Anterior cingulate cortex (tissue), 58 donors: ENCODE data around the gene DNASE1L3.
A peak's percentile ranks its signal among the peaks of the same experiment; 100 is the strongest.

Experiments
- DNase-seq, 58 donors: peaks; one replicate each; lab custom pipeline; 2025; lab: John Stamatoyannopoulos, UW

Gene DNASE1L3

DNA sequence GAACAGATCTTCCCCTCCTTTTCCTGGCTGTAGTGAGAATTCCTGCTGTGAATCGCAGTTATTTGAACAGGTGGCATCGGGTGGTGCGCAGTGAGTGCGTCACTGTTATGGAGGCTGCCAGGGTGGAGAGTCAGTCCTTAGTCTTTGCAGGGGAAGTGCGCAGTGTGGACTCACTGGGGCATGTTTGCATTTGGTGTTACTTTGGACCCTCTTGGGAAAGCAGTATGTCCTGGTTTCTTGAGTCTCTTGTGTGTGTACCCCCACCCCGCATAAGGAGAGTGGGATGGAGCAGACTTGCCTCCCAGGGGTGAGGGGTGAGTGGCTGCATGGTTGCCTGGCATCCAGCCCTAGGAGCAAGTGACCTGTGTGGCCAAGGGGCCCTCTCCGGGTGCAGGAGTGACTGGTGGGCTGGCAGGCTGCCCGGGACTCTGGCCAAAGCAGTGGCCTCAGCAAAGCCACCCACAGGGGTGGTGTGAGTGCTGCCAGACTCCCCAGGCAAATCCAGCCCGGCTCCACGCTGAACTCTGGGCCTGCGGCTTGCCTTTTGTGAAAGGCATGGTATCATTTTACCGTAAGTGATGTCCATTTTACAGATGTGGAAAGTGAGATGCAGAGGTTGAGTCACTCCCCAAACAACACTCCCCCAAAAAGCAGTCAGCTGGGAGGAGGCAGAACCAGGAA, 46.4 kb downstream of the DNASE1L3 start:
- peak in 12 of 58 donors; percentile 5 to 80 (median 17) for DNase-seq

- no peak for DNase-seq
These were observed 47.5 kb downstream of the DNASE1L3 start for GRCh38 chr3:58163234-58163633.

- peak in 1 of 58 donors; percentile 38 for DNase-seq
These were observed 49.1 kb downstream of the DNASE1L3 start for GRCh38 chr3:58161435-58162398.

DNA sequence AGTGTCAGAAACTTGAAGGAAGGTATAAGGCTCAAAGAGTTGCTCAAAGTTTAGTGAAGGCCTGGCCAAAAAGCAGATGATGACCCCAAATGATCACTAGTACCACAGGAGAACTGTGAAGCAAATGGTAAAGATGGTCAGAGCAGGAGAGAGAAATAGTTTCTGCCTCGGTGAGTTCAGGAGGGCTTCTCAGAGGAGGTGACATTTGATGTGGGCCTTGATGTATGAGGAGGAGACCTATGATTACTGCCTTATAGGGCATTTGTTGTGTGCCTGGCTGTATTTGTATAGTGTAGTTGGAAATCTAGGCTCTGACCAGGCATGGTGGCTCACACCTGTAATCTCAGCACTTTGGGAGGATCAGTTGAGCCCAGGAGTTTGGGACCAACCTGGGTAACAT, 50.4 kb downstream of the DNASE1L3 start:
- DNase-seq: no peak

GRCh38 chr3:58158442-58159153, 52.2 kb downstream of the DNASE1L3 start:
- no peak for DNase-seq

DNA sequence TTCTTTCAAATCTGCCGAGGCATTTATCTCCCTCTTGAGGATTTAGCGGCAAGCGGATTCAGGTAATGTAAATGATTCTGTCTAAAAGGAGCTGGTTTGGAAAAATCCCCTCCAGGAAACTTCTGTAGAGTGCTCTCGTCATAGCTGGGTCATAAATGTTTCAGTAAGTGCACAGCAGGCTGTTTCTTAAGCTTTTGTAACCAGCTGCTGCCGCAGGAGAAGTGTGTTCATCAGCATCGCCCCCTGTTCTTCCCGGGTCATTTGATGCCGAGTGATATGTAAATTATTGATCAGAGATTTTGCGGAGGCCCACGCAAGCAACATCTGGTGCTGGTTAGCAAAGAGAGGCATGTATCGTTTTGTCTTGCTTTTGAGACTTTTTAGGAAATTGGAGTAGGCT, 53.1 kb downstream of the DNASE1L3 start:
- no peak for DNase-seq

GRCh38 chr3:58155838-58156237, 54.9 kb downstream of the DNASE1L3 start:
- DNase-seq: no peak

DNA sequence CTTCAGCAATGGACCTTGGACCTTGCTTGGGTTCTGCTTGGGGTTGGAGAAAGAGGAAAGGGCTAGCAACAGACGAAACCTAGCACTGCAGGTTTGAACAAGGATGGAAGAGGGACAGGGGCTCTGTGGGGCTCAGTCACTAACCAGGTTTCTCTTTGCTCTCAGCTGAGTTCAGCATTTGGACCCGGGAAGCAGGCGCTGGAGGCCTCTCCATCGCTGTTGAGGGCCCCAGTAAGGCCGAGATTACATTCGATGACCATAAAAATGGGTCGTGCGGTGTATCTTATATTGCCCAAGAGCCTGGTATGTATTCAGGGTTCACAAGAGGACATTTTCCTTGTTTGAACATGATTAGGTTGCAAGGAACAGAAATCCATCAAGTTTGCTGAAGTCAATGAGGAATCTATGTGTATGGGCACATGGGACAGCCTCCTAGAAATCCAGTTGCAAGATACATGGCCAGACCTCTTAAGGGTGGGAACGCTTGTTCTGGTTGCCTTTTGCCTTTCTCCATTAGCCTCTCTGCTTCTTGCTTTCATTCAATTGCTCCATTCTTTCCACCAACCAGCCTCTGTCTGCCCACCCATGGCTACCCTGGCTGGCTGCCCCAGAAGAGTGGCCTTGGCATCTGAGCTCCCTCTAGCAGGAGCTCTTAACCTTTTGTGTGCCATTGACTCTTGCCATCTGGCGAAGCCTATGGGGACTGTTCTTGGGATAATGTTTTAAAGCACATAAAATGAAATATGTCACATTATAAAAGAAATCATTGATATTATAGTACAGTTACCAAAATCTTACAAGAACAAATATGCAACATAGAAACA, 55.9 kb downstream of the DNASE1L3 start:
- DNase-seq: peak in 14 of 58 donors; percentile 3 to 35 (median 12)

- no peak for DNase-seq
These were observed 57.4 kb downstream of the DNASE1L3 start for GRCh38 chr3:58153371-58153770.

- no peak for DNase-seq
These were observed 58.4 kb downstream of the DNASE1L3 start for GRCh38 chr3:58152225-58153015.

- peak in 53 of 58 donors; percentile 7 to 82 (median 54) for DNase-seq
These were observed 59.1 kb downstream of the DNASE1L3 start for GRCh38 chr3:58151637-58152036.

DNA sequence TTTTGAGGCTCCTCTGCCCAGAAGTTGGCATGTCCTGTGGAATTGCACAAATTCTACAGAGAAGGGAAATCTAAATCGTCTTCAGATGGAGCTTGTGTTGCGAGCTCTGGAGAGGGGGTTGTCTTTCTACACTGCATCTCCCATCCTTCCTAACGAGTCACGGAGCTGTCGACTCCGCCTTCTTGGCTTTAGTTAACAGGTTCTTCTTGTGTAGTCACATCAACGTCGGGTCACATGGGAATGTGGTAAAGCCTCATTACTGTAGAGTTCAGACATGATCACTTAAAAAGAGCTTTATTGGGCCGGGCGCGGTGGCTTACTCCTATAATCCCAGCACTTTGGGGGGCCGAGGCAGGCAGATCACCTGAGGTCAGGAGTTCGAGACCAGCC, 60.0 kb downstream of the DNASE1L3 start:
- DNase-seq: no peak

- DNase-seq: no peak
These were observed 60.5 kb downstream of the DNASE1L3 start for GRCh38 chr3:58150130-58150809.

DNA sequence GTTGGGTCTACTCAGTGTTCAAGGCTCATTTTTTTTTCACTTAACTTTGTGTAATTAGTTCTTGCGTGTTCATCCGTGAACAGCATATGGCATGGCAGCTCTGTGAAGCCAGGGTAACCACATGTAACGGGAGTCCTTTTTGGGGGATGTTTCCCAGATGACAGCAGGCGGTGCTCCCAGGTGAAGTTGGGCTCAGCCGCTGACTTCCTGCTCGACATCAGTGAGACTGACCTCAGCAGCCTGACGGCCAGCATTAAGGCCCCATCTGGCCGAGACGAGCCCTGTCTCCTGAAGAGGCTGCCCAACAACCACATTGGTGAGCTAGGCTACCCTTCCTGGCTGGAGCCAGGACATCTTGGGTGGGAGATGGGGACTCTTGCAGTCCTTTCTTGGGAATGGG, 62.7 kb downstream of the DNASE1L3 start:
- DNase-seq: no peak

- DNase-seq: no peak
These were observed 66.1 kb downstream of the DNASE1L3 start for GRCh38 chr3:58144478-58145325.

GRCh38 chr3:58143417-58144055, 67.2 kb downstream of the DNASE1L3 start:
- DNase-seq: no peak
